Left lung (tissue), 10 donors: ENCODE results near the gene KIF17. TPM values are rescaled to one million over a fixed set of nuclear protein-coding genes. Genes with fewer than 3 reads are reported as not detected.

Source experiments
- ATAC-seq: fragments of 200-7000 bp; cut with Tn5 transposase; one replicate; pipeline ENCODE4 v1.9.1; 2020; ENCODE audit warnings: moderate library complexity
- DNase-seq, 4 donors: peaks; one replicate each; pipeline ENCODE4 v3.0.0-alpha.2; 2013 to 2020
- H3K27ac ChIP-seq, 2 donors: fragments of 200-600 bp; sonication (generic) in 1 of 2; one replicate each; pipeline versions ENCODE4 v1.5.0 to v1.8.0; 2020 to 2021
- H3K27me3 ChIP-seq, 2 donors: fragments of 200-600 bp; sonication (generic) in 1 of 2; one replicate each; pipeline versions ENCODE4 v1.5.0 to v1.8.0; 2020 to 2021
- H3K36me3 ChIP-seq, 2 donors: fragments of 200-600 bp; sonication (generic) in 1 of 2; one replicate each; pipeline versions ENCODE4 v1.5.0 to v1.8.0; 2020 to 2021
- H3K4me1 ChIP-seq, 2 donors: fragments of 200-600 bp; one replicate each; pipeline ENCODE4 v1.8.0; 2021
- H3K4me3 ChIP-seq, 2 donors: fragments of 200-600 bp; sonication (generic) in 1 of 2; one replicate each; pipeline versions ENCODE4 v1.5.0 to v1.8.0; 2020 to 2021; ENCODE audit warnings: mild to moderate bottlenecking in 1 of 2
- H3K9me3 ChIP-seq, 2 donors: fragments of 200-600 bp; sonication (generic) in 1 of 2; one replicate each; pipeline versions ENCODE4 v1.5.0 to v1.8.0; 2020 to 2021
- CTCF ChIP-seq, 2 donors: fragments of 200-600 bp; sonication (generic) in 1 of 2; IDR thresholded peaks; one replicate each; pipeline versions ENCODE4 v1.5.0 to v1.8.0; 2021; ENCODE audit warnings: antibody characterized with exemption in 2 of 2
- intact Hi-C, 2 donors: fragments of 100-400 bp; cut with DNase I; formaldehyde crosslinking; loops; one replicate each; pipeline versions ENCODE4 v1.11.2 to v1.14.2; 2022
- polyA plus RNA-seq, 6 donors: library from polyadenylated mRNA; unstranded; fragments of 120-200 nt; gene quantifications; one replicate each; pipeline ENCODE4 v1.2.1, GENCODE V29; 2013; ENCODE audit not compliant: insufficient read length in 6 of 6
- total RNA-seq, 2 donors: library from RNA; stranded (reverse); fragmentation: NEBNext Ultra II Directional; extraction: Animal tissue kit (Norgen Biotek cat#: 25700); gene quantifications; one replicate each; pipeline ENCODE4 v1.2.1, GENCODE V29; 2021
- donor health status: DM: no; HTN: yes; CAD: no.
- donor health status: DM: no; HTN: no; CAD: no.

KIF17 gene
- total and polyA plus RNA-seq, 8 donors: 4.1 to 12.1 (median 7.8) TPM

GRCh38 chr1:20728371-20729154, 10.8 kb upstream of the KIF17 start:
- intact Hi-C loops: no loop called here
- Histone ChIP-seq H3K9me3 (no peaks in the 10 kb centered on the region), H3K4me1 (peaks cover 8 to 34% of the 10 kb centered on the region in 2 donors), H3K4me3 (no peak overlapping the region), H3K27me3 (peaks cover 24 to 55% of the 10 kb centered on the region in 2 donors), H3K27ac (no peak overlapping the region), H3K36me3 (no peaks in the 10 kb centered on the region)
- no peak for TF ChIP-seq CTCF (IDR thresholded peaks at IDR 0.05)
- ATAC-seq (no peak), DNase-seq (peak in 1 of 4 donors; percentile 12)

GRCh38 chr1:20727746-20728316, 10.0 kb upstream of the KIF17 start:
- Histone ChIP-seq H3K4me1 (peaks cover 6 to 27% of the 10 kb centered on the region in 2 donors), H3K27ac (no peak overlapping the region), H3K36me3 (no peaks in the 10 kb centered on the region), H3K4me3 (no peak overlapping the region), H3K27me3 (peaks cover 24 to 47% of the 10 kb centered on the region in 2 donors), H3K9me3 (no peaks in the 10 kb centered on the region)
- TF ChIP-seq CTCF (IDR thresholded peaks at IDR 0.05): no peak
- ATAC-seq: no peak
- intact Hi-C loops: no loop called here
- DNase-seq: peak in 1 of 4 donors; percentile 29

GRCh38 chr1:20726932-20727745, 9.3 kb upstream of the KIF17 start:
- peaks cover 0 to 20% of the 10 kb centered on the region in 2 donors for H3K4me1 ChIP-seq
- TF ChIP-seq CTCF (IDR thresholded peaks at IDR 0.05): no peak
- no peak for ATAC-seq
- H3K36me3 ChIP-seq: no peaks in the 10 kb centered on the region
- no peak overlapping the region for H3K27ac ChIP-seq
- no peak overlapping the region for H3K4me3 ChIP-seq
- H3K9me3 ChIP-seq: no peaks in the 10 kb centered on the region
- peak in 2 of 4 donors; percentile 24 to 50 for DNase-seq
- intact Hi-C loops: no loop called here
- H3K27me3 ChIP-seq: peaks cover 24 to 41% of the 10 kb centered on the region in 2 donors

GRCh38 chr1:20726118-20726911, 8.5 kb upstream of the KIF17 start:
- Histone ChIP-seq H3K36me3 (no peaks in the 10 kb centered on the region), H3K4me3 (no peak overlapping the region), H3K9me3 (no peaks in the 10 kb centered on the region), H3K27ac (no peak overlapping the region), H3K4me1 (peaks cover 0 to 12% of the 10 kb centered on the region in 2 donors), H3K27me3 (peaks cover 16 to 32% of the 10 kb centered on the region in 2 donors)
- DNase-seq (peak in 2 of 4 donors; percentile 28 to 76), ATAC-seq (no peak)
- intact Hi-C loops: no loop called here
- no peak for TF ChIP-seq CTCF (IDR thresholded peaks at IDR 0.05)
